B cell (primary cell): ENCODE data around the gene CDC42BPB.

Experiments used
- EZH2 ChIP-seq: IDR thresholded peaks from 2 replicates; pipeline ENCODE4 v1.6.1; 2012; ENCODE audit warnings: borderline replicate concordance, low read depth, mild to moderate bottlenecking, moderate library complexity, low read length; ENCODE audit not compliant: insufficient read depth, poor library complexity, severe bottlenecking
- TF ChIP-seq, protein P1 (sequence below): fragments of 200-600 bp; IDR thresholded peaks from one replicate; pipeline ENCODE4 v1.8.0; 2022; ENCODE audit warnings: antibody characterized with exemption, mild to moderate bottlenecking

DNA sequence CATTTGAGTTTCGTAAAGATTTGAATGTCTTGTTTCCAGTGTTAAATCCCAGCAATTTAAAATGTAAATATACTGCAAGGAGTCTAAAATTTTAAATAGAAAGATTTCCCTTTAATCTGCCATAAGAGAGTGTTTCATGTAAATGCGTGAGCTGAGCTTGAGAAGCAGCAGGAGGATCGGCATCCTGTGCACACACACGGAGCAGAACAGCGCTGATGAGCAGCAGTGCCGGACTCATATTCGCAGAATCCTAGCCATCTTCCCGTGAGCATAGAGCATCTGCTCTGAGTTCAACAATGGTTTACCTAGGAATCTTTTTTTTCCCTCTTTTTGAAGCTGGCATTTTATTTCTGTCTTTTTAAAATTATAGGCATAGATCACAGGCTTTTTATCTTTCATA lies 164.7 kb downstream of the CDC42BPB start:
- TF ChIP-seq, protein P1, sequence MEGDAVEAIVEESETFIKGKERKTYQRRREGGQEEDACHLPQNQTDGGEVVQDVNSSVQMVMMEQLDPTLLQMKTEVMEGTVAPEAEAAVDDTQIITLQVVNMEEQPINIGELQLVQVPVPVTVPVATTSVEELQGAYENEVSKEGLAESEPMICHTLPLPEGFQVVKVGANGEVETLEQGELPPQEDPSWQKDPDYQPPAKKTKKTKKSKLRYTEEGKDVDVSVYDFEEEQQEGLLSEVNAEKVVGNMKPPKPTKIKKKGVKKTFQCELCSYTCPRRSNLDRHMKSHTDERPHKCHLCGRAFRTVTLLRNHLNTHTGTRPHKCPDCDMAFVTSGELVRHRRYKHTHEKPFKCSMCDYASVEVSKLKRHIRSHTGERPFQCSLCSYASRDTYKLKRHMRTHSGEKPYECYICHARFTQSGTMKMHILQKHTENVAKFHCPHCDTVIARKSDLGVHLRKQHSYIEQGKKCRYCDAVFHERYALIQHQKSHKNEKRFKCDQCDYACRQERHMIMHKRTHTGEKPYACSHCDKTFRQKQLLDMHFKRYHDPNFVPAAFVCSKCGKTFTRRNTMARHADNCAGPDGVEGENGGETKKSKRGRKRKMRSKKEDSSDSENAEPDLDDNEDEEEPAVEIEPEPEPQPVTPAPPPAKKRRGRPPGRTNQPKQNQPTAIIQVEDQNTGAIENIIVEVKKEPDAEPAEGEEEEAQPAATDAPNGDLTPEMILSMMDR: no peak
- TF ChIP-seq EZH2: no peak
